HEK293 (cell line): Measurements from ENCODE around the gene PRR20D.
"Not testable (repeated sequence)": the region's sequence is repeated elsewhere in the genome, so short reads cannot be mapped to it uniquely, and the experiment has no call there.

Source experiments
- CTCF ChIA-PET: fragments of 350-600 bp; formaldehyde crosslinking; extraction: SDS; loops from one replicate; lab custom pipeline; 2021; ENCODE audit warnings: antibody characterized with exemption; lab: Yijun Ruan, JAX
- POLR2A ChIA-PET: fragments of 300-600 bp; formaldehyde crosslinking; extraction: SDS; loops from one replicate; lab custom pipeline; 2020; ENCODE audit warnings: antibody characterized with exemption, inconsistent platforms; lab: Yijun Ruan, JAX
- H3K27ac ChIP-seq: fragments of 200-500 bp; sonication (Bioruptor generic); 2 replicates; pipeline ENCODE4 v1.5.1; 2014; ENCODE audit warnings: low read depth, low read length, control low read depth, inconsistent platforms; ENCODE audit errors: extremely low read depth
- H3K36me3 ChIP-seq, 2 experiments: fragments of 200-500 bp in 1 of 2; sonication (Bioruptor generic) in 1 of 2; 1 replicate in 1 of 2; 2 replicates in 1 of 2; pipeline ENCODE4 v1.5.1; 2014 to 2017; ENCODE audit warnings: inconsistent platforms in 2 of 2, low read length in 2 of 2; ENCODE audit not compliant: control insufficient read depth in 2 of 2, insufficient read depth in 1 of 2
- H3K4me1 ChIP-seq: fragments of 200-500 bp; sonication (Bioruptor generic); 2 replicates; pipeline ENCODE4 v1.5.1; 2014; ENCODE audit warnings: mild to moderate bottlenecking, low read length, inconsistent platforms; ENCODE audit not compliant: control insufficient read depth, insufficient read depth
- H3K4me3 ChIP-seq: 2 replicates; pipeline ENCODE4 v1.5.1; 2011; ENCODE audit warnings: low read depth, mild to moderate bottlenecking, control low read depth, low read length, moderate library complexity
- H3K9me3 ChIP-seq: fragments of 200-500 bp; sonication (Bioruptor generic); 2 replicates; pipeline ENCODE4 v1.5.1; 2014; ENCODE audit warnings: low read depth, low read length, inconsistent platforms; ENCODE audit not compliant: control insufficient read depth, insufficient read depth
- FEZF1 ChIP-seq: fragments of 450-650 bp; formaldehyde crosslinking; IDR thresholded peaks from 2 replicates; pipeline ENCODE4 v1.5.1; 2016; ENCODE audit warnings: missing biosample characterization, missing genetic modification characterization
- SP2 ChIP-seq: fragments of 450-650 bp; formaldehyde crosslinking; IDR thresholded peaks from 2 replicates; pipeline ENCODE4 v1.5.1; 2016; ENCODE audit warnings: missing biosample characterization, missing genetic modification characterization
- ZBTB8A ChIP-seq: fragments of 450-650 bp; formaldehyde crosslinking; IDR thresholded peaks from 2 replicates; pipeline ENCODE4 v1.5.1; 2016; ENCODE audit warnings: missing biosample characterization, missing genetic modification characterization
- ZFP41 ChIP-seq: fragments of 450-650 bp; formaldehyde crosslinking; IDR thresholded peaks from 2 replicates; pipeline ENCODE4 v1.5.1; 2016; ENCODE audit warnings: missing biosample characterization, missing genetic modification characterization, borderline replicate concordance
- ZNF112 ChIP-seq: fragments of 450-650 bp; formaldehyde crosslinking; IDR thresholded peaks from 2 replicates; pipeline ENCODE4 v1.5.0; 2017; ENCODE audit warnings: missing biosample characterization, missing genetic modification characterization
- ZNF174 ChIP-seq: fragments of 450-650 bp; formaldehyde crosslinking; IDR thresholded peaks from 2 replicates; pipeline ENCODE4 v1.5.0; 2017; ENCODE audit warnings: missing biosample characterization, mild to moderate bottlenecking, missing genetic modification characterization
- ZNF324 ChIP-seq: fragments of 450-650 bp; formaldehyde crosslinking; IDR thresholded peaks from 2 replicates; pipeline ENCODE4 v1.5.1; 2016; ENCODE audit warnings: missing biosample characterization, missing genetic modification characterization
- ZNF394 ChIP-seq: fragments of 450-650 bp; formaldehyde crosslinking; IDR thresholded peaks from 2 replicates; pipeline ENCODE4 v1.5.1; 2016; ENCODE audit warnings: missing biosample characterization, missing genetic modification characterization, mild to moderate bottlenecking, moderate library complexity, borderline replicate concordance
- ZNF664 ChIP-seq: fragments of 450-650 bp; formaldehyde crosslinking; IDR thresholded peaks from 2 replicates; pipeline ENCODE4 v1.5.1; 2016; ENCODE audit warnings: missing biosample characterization, missing genetic modification characterization
- ZNF704 ChIP-seq: fragments of 450-650 bp; formaldehyde crosslinking; IDR thresholded peaks from 2 replicates; pipeline ENCODE4 v1.5.1; 2016; ENCODE audit warnings: missing biosample characterization, missing genetic modification characterization
- ZNF776 ChIP-seq: fragments of 450-650 bp; formaldehyde crosslinking; IDR thresholded peaks from 2 replicates; pipeline ENCODE4 v1.5.0; 2017; ENCODE audit warnings: missing biosample characterization, missing genetic modification characterization, borderline replicate concordance
- ZSCAN5A ChIP-seq: fragments of 450-650 bp; formaldehyde crosslinking; IDR thresholded peaks from 2 replicates; pipeline ENCODE4 v1.5.1; 2016; ENCODE audit warnings: missing biosample characterization, missing genetic modification characterization
- TF ChIP-seq, protein P1 (sequence below): fragments of 450-650 bp; formaldehyde crosslinking; IDR thresholded peaks from 2 replicates; pipeline ENCODE4 v1.5.1; 2016; ENCODE audit warnings: missing biosample characterization, missing genetic modification characterization
- TF ChIP-seq, protein P2 (sequence below): fragments of 450-650 bp; formaldehyde crosslinking; IDR thresholded peaks from 2 replicates; pipeline ENCODE4 v1.5.1; 2016; ENCODE audit warnings: missing biosample characterization, missing genetic modification characterization
- TF ChIP-seq, protein P3 (sequence below): fragments of 450-650 bp; formaldehyde crosslinking; IDR thresholded peaks from 2 replicates; pipeline ENCODE4 v1.5.1; 2016; ENCODE audit warnings: missing biosample characterization, missing genetic modification characterization

The PRR20D gene

DNA sequence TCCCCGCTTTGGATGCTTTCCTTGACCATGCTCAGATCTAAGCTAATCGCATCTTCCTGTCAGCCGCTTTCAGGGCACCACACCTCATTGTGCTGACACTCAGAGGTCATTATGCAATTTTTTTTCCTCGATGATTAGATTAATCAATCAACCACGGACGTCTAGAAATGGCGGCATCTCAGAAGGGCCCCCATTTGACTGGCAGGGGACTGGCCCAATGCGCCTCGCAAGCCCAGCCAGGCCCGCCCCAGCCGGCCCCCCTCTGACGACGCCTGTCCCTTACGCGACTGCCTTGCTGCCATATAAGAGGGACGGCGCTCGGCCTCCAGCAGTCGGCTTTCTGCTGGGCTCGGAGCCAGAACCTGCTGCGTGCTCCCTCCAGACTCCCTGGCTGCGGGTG, at the start of gene PRR20D:
Gene PRR20D (plus strand): TSS at position 301 of the 400 bp plus-strand sequence. CDS start 387 bp downstream, outside the sequence.
- H3K4me1 ChIP-seq, H3K9me3 ChIP-seq, H3K36me3 ChIP-seq, POLR2A ChIA-PET, H3K4me3 ChIP-seq, CTCF ChIA-PET, H3K27ac ChIP-seq: not testable (repeated sequence)

DNA sequence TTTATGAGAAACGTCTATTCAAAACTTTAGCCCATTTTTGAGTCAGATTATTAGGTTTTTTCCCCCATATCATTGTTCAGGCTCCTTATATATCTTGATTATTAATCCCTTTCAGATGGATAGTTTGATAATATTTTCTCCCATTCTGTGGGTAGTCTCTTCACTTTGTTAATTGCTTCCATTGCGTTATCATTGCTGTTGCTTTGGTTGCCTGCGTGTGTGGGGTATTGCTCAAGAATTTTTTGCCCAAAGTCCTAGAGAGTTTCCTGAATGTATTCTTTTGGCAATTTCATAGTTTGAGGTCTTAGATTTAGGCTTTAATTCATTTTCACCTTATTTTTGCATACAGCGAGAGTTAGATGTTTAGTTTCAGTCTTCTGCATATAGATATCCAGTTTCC, 45.5 kb upstream of the PRR20D start:
- TF ChIP-seq ZNF324 (tag by site-specific recombination) (no peak), ZNF174 (tag by site-specific recombination) (no peak), ZNF776 (tag by site-specific recombination) (no peak), ZNF394 (tag by site-specific recombination) (no peak), ZNF704 (tag by site-specific recombination) (no peak), FEZF1 (tag by site-specific recombination) (no peak), SP2 (no peak), ZSCAN5A (no peak), ZFP41 (tag by site-specific recombination) (no peak), ZNF112 (no peak), ZNF664 (tag by site-specific recombination) (no peak), ZBTB8A (tag by site-specific recombination) (no peak)
- TF ChIP-seq, protein P1, sequence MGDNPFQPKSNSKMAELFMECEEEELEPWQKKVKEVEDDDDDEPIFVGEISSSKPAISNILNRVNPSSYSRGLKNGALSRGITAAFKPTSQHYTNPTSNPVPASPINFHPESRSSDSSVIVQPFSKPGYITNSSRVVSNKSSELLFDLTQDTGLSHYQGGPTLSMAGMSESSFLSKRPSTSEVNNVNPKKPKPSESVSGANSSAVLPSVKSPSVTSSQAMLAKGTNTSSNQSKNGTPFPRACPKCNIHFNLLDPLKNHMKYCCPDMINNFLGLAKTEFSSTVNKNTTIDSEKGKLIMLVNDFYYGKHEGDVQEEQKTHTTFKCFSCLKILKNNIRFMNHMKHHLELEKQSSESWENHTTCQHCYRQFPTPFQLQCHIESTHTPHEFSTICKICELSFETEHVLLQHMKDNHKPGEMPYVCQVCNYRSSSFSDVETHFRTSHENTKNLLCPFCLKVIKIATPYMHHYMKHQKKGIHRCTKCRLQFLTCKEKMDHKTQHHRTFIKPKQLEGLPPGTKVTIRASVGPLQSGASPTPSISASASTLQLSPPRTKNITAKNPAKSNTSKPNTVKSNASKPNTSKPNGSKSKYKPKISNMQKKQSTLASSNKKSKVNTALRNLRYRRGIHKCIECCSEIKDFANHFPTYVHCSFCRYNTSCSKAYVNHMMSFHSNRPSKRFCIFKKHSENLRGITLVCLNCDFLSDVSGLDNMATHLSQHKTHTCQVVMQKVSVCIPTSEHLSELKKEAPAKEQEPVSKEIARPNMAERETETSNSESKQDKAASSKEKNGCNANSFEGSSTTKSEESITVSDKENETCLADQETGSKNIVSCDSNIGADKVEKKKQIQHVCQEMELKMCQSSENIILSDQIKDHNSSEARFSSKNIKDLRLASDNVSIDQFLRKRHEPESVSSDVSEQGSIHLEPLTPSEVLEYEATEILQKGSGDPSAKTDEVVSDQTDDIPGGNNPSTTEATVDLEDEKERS: no peak
- TF ChIP-seq, protein P2, sequence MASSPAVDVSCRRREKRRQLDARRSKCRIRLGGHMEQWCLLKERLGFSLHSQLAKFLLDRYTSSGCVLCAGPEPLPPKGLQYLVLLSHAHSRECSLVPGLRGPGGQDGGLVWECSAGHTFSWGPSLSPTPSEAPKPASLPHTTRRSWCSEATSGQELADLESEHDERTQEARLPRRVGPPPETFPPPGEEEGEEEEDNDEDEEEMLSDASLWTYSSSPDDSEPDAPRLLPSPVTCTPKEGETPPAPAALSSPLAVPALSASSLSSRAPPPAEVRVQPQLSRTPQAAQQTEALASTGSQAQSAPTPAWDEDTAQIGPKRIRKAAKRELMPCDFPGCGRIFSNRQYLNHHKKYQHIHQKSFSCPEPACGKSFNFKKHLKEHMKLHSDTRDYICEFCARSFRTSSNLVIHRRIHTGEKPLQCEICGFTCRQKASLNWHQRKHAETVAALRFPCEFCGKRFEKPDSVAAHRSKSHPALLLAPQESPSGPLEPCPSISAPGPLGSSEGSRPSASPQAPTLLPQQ (tag by site-specific recombination): no peak
- TF ChIP-seq, protein P3, sequence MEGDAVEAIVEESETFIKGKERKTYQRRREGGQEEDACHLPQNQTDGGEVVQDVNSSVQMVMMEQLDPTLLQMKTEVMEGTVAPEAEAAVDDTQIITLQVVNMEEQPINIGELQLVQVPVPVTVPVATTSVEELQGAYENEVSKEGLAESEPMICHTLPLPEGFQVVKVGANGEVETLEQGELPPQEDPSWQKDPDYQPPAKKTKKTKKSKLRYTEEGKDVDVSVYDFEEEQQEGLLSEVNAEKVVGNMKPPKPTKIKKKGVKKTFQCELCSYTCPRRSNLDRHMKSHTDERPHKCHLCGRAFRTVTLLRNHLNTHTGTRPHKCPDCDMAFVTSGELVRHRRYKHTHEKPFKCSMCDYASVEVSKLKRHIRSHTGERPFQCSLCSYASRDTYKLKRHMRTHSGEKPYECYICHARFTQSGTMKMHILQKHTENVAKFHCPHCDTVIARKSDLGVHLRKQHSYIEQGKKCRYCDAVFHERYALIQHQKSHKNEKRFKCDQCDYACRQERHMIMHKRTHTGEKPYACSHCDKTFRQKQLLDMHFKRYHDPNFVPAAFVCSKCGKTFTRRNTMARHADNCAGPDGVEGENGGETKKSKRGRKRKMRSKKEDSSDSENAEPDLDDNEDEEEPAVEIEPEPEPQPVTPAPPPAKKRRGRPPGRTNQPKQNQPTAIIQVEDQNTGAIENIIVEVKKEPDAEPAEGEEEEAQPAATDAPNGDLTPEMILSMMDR (tag by site-specific recombination): no peak
- no peak overlapping the region for H3K27ac ChIP-seq
- no peak overlapping the region for H3K4me3 ChIP-seq
- no peaks in the 10 kb centered on the region for H3K4me1 ChIP-seq
- ChIA-PET CTCF (no interaction called here), POLR2A (no interaction called here)
- H3K9me3 ChIP-seq: no peaks in the 10 kb centered on the region
- H3K36me3 ChIP-seq: no peaks in the 10 kb centered on the region
